Activated naive CD8-positive, alpha-beta T cell treated with anti-CD3 and anti-CD28 coated beads, Interleukin-2, amount 50 U/mL, for 24 hours (primary cell): ENCODE results near the gene DOCK4.

ENCODE experiments used
- ATAC-seq: fragments of 150-1000 bp; cut with Tn5 transposase; one replicate; pipeline ENCODE4 v1.10.0; 2021
- DNase-seq: peaks from one replicate; pipeline ENCODE4 v3.0.0; 2021
- H3K27ac Mint-ChIP-seq: one replicate; pipeline ENCODE4 v1.8.0; 2021; ENCODE audit warnings: mild to moderate bottlenecking, mixed read lengths
- H3K27me3 Mint-ChIP-seq: one replicate; pipeline ENCODE4 v1.8.0; 2021; ENCODE audit warnings: mixed read lengths
- H3K36me3 Mint-ChIP-seq: one replicate; pipeline ENCODE4 v1.8.0; 2021; ENCODE audit warnings: low read depth, mixed read lengths
- H3K4me1 Mint-ChIP-seq: one replicate; pipeline ENCODE4 v1.8.0; 2021; ENCODE audit warnings: mixed read lengths
- H3K4me3 Mint-ChIP-seq: one replicate; pipeline ENCODE4 v1.8.0; 2021; ENCODE audit warnings: mild to moderate bottlenecking, moderate library complexity, mixed read lengths
- H3K9me3 Mint-ChIP-seq: one replicate; pipeline ENCODE4 v1.8.0; 2021; ENCODE audit warnings: mixed read lengths

Gene DOCK4

DNA sequence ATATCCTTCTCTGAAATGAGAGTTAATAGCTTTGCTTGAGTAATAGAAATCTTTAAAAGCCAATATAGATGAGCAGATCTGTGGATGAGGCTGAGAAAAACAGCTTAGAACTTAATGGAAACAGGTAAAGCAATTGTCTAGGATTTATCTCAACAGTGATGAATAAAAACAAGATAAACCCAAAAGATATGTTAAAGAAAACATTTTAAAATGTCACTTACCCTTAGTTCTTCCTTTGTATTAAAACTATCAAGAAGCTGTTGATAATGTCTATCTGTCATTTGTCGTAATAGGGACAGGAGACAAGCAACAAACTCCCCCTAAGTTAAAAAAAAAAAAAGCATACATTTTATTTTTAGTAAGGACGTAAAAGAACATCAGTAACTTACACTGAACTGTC is 371.8 kb downstream of the DOCK4 start:
- no peak for ATAC-seq
- Mint-ChIP-seq H3K36me3 (no peaks in the 10 kb centered on the region), H3K27me3 (peaks cover 4% of the 10 kb centered on the region), H3K9me3 (no peaks in the 10 kb centered on the region), H3K4me3 (no peak overlapping the region), H3K27ac (no peak overlapping the region), H3K4me1 (no peaks in the 10 kb centered on the region)
- DNase-seq: no peak

- ATAC-seq: no peak
- H3K27me3 Mint-ChIP-seq: peaks cover 4% of the 10 kb centered on the region
- no peaks in the 10 kb centered on the region for H3K36me3 Mint-ChIP-seq
- no peak overlapping the region for H3K4me3 Mint-ChIP-seq
- no peaks in the 10 kb centered on the region for H3K4me1 Mint-ChIP-seq
- no peak for DNase-seq
- H3K27ac Mint-ChIP-seq: no peak overlapping the region
- no peaks in the 10 kb centered on the region for H3K9me3 Mint-ChIP-seq
Observed at GRCh38 chr7:111833466-111833865, 372.7 kb downstream of the DOCK4 start.

DNA sequence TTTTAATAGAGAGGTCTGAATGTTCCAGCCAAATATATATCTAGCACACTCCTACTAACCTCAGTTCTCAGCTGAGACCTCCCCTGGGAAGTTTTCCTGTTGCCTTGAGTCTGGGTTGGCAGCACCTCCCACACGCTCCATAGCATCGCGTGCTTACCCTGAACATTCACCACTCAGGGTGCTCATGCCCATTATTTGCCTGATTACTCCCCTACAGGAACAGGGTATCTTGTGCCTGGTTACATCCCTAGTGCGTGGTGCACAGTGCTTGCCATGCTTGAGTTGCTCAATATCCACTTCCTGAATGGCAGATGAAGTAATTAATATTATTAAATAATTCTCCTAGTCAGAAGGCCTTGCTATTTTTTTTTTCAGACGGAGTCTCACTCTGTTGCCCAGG is 374.0 kb downstream of the DOCK4 start:
- no peaks in the 10 kb centered on the region for H3K4me1 Mint-ChIP-seq
- no peak for ATAC-seq

GRCh38 chr7:111829221-111829620 is 377.0 kb downstream of the DOCK4 start:
- Mint-ChIP-seq H3K9me3 (no peaks in the 10 kb centered on the region), H3K4me1 (no peaks in the 10 kb centered on the region), H3K27ac (no peak overlapping the region), H3K4me3 (no peak overlapping the region), H3K36me3 (no peaks in the 10 kb centered on the region), H3K27me3 (peaks cover 3% of the 10 kb centered on the region)
- ATAC-seq: no peak
- no peak for DNase-seq

More for the DNA sequence above, 374.0 kb downstream of the DOCK4 start:
- DNase-seq: no peak
- Mint-ChIP-seq H3K36me3 (no peaks in the 10 kb centered on the region), H3K27ac (no peak overlapping the region), H3K9me3 (no peaks in the 10 kb centered on the region), H3K27me3 (peaks cover 4% of the 10 kb centered on the region), H3K4me3 (no peak overlapping the region)

DNA sequence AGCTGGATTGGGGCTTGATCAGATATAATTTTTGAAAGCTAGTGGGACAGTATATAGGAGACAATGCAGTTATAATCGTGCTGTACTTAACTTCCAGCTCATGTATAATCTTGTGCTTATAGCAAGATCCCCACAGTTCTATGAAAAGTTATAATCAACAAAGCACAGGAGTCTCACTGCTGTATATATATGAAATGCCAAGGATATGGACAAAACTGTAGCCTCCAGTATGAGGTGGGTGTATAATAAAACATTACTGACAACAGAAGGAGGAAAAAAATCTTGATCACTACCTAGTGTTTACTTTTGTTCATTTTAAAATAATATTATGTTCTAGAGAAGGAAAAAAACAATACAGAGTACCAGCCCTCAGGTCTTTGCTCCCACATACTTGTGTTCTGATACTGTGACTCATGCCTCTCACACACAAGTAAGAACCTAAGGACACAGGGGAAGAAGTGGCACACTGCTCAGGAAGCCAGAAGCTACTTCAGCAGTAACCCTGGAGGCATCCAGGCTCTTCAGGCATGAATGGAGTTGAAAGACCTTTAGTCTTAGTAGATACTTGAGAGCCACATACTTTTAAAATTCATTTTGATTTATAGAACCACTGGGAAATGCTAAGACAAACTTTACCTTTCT is 378.2 kb downstream of the DOCK4 start:
- Mint-ChIP-seq H3K4me1 (no peaks in the 10 kb centered on the region), H3K4me3 (no peak overlapping the region), H3K27ac (no peak overlapping the region), H3K36me3 (no peaks in the 10 kb centered on the region), H3K9me3 (no peaks in the 10 kb centered on the region), H3K27me3 (no peaks in the 10 kb centered on the region)
- ATAC-seq (no peak), DNase-seq (no peak)

DNA sequence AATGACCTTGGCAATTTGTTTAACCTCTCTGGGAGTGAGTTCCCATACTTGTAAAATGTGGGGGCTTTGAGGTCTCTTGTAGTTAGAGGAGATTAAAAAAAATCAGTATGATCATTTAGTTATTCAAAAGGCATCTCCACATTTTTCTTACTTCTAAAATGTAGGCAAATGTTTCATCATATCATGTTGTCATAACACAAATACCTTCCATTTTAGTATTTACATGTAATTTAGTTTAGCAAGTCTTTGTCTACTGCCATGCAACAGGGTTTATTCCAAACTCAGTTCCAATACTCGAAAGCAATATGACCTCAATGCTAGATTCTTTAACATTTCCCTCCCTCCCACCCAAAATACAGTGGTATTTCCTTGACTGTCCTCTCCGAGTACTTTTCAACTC is 381.2 kb downstream of the DOCK4 start:
- no peaks in the 10 kb centered on the region for H3K4me1 Mint-ChIP-seq
- H3K27me3 Mint-ChIP-seq: no peaks in the 10 kb centered on the region
- H3K27ac Mint-ChIP-seq: no peak overlapping the region
- H3K4me3 Mint-ChIP-seq: no peak overlapping the region
- no peaks in the 10 kb centered on the region for H3K36me3 Mint-ChIP-seq
- no peak for ATAC-seq
- no peak for DNase-seq
- H3K9me3 Mint-ChIP-seq: no peaks in the 10 kb centered on the region

- no peak overlapping the region for H3K27ac Mint-ChIP-seq
- H3K27me3 Mint-ChIP-seq: no peaks in the 10 kb centered on the region
- ATAC-seq (no peak), DNase-seq (no peak)
- H3K9me3 Mint-ChIP-seq: no peaks in the 10 kb centered on the region
- no peaks in the 10 kb centered on the region for H3K4me1 Mint-ChIP-seq
- no peaks in the 10 kb centered on the region for H3K36me3 Mint-ChIP-seq
- H3K4me3 Mint-ChIP-seq: no peak overlapping the region
Observed at GRCh38 chr7:111823826-111824225, 382.4 kb downstream of the DOCK4 start.

- Mint-ChIP-seq H3K4me3 (no peak overlapping the region), H3K9me3 (no peaks in the 10 kb centered on the region), H3K36me3 (no peaks in the 10 kb centered on the region), H3K27me3 (no peaks in the 10 kb centered on the region), H3K4me1 (no peaks in the 10 kb centered on the region), H3K27ac (no peak overlapping the region)
- ATAC-seq: no peak
- no peak for DNase-seq
Observed at GRCh38 chr7:111821046-111821445, 385.2 kb downstream of the DOCK4 start.

DNA sequence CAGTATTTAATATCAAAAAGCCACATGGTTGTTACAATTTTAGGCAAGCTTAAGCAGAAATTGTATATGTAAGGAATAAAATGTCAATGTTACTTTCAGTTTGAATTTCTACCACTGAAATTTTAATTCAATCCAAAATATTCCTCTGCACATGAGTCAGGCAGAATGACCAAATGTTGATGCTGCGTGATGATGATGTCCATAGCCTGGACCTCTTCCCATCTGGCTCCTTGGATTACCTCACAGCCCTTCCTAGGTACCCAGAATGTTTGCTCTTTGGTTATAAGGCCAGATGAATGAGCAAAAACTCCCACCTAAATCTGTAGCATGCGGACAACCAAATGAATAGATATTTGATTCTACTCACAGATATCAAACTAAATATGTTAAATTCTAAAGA is 385.6 kb downstream of the DOCK4 start:
- no peaks in the 10 kb centered on the region for H3K36me3 Mint-ChIP-seq
- no peaks in the 10 kb centered on the region for H3K9me3 Mint-ChIP-seq
- no peak overlapping the region for H3K4me3 Mint-ChIP-seq
- H3K4me1 Mint-ChIP-seq: no peaks in the 10 kb centered on the region
- ATAC-seq: no peak
- DNase-seq: no peak
- H3K27ac Mint-ChIP-seq: no peak overlapping the region
- H3K27me3 Mint-ChIP-seq: no peaks in the 10 kb centered on the region

GRCh38 chr7:111820121-111820520 is 386.1 kb downstream of the DOCK4 start:
- ATAC-seq: no peak
- H3K36me3 Mint-ChIP-seq: no peaks in the 10 kb centered on the region
- H3K9me3 Mint-ChIP-seq: no peaks in the 10 kb centered on the region
- H3K27ac Mint-ChIP-seq: no peak overlapping the region
- no peaks in the 10 kb centered on the region for H3K4me1 Mint-ChIP-seq
- DNase-seq: no peak
- no peak overlapping the region for H3K4me3 Mint-ChIP-seq
- H3K27me3 Mint-ChIP-seq: no peaks in the 10 kb centered on the region

DNA sequence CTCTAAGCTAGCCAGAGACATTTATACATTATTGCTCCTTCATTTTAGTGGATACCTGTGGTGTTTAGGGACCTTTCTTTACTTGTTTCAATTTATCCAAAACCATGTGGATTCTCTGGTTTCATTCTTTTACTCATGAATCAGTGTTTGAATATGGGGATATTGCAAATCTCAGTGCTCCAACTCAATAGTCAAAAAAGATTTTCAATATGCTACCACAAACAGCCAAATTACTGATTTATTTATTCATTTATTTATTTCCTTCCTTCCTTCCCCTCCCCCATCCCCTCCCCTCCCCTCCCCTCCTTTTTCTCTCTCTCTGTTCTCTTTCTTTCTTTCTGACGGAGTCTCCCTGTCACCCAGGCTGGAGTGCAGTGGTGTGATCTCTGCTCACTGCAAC is 390.8 kb downstream of the DOCK4 start:
- Mint-ChIP-seq H3K27me3 (no peaks in the 10 kb centered on the region), H3K36me3 (no peaks in the 10 kb centered on the region), H3K9me3 (no peaks in the 10 kb centered on the region), H3K4me3 (no peak overlapping the region), H3K4me1 (no peaks in the 10 kb centered on the region), H3K27ac (no peak overlapping the region)
- ATAC-seq: no peak
- DNase-seq: no peak

DNA sequence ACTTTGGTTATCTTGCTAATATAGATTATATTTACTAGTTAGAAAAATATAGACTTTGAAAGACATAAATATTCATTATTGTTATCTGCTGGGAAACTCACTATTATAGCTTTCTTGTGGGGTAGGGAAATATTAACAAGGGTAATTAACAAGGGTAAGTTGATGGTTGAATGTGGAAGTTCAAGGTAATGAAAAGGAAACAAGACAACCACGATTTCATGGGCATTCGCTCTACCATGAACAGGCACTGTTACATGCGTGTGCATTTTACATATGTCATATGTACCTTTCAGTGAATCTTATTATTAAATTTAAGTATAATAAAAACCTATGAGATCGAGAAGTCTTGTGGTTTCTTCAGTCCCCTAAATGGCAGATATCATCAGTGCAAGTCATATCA is 392.9 kb downstream of the DOCK4 start:
- H3K36me3 Mint-ChIP-seq: no peaks in the 10 kb centered on the region
- H3K9me3 Mint-ChIP-seq: no peaks in the 10 kb centered on the region
- ATAC-seq (no peak), DNase-seq (no peak)
- H3K4me3 Mint-ChIP-seq: no peak overlapping the region
- H3K4me1 Mint-ChIP-seq: no peaks in the 10 kb centered on the region
- H3K27ac Mint-ChIP-seq: no peak overlapping the region
- no peaks in the 10 kb centered on the region for H3K27me3 Mint-ChIP-seq

- Mint-ChIP-seq H3K27ac (no peak overlapping the region), H3K9me3 (peaks cover 13% of the 10 kb centered on the region), H3K4me1 (no peaks in the 10 kb centered on the region), H3K36me3 (peaks cover 2% of the 10 kb centered on the region), H3K27me3 (no peaks in the 10 kb centered on the region), H3K4me3 (no peak overlapping the region)
- DNase-seq (no peak), ATAC-seq (no peak)
Observed at GRCh38 chr7:111806232-111806631, 400.0 kb downstream of the DOCK4 start.

GRCh38 chr7:111803015-111803758 is 403.0 kb downstream of the DOCK4 start:
- H3K9me3 Mint-ChIP-seq: peaks cover 34% of the 10 kb centered on the region
- H3K4me3 Mint-ChIP-seq: no peak overlapping the region
- no peaks in the 10 kb centered on the region for H3K27me3 Mint-ChIP-seq
- H3K27ac Mint-ChIP-seq: no peak overlapping the region
- peaks cover 2% of the 10 kb centered on the region for H3K36me3 Mint-ChIP-seq
- DNase-seq: no peak
- no peaks in the 10 kb centered on the region for H3K4me1 Mint-ChIP-seq
- ATAC-seq: no peak

DNA sequence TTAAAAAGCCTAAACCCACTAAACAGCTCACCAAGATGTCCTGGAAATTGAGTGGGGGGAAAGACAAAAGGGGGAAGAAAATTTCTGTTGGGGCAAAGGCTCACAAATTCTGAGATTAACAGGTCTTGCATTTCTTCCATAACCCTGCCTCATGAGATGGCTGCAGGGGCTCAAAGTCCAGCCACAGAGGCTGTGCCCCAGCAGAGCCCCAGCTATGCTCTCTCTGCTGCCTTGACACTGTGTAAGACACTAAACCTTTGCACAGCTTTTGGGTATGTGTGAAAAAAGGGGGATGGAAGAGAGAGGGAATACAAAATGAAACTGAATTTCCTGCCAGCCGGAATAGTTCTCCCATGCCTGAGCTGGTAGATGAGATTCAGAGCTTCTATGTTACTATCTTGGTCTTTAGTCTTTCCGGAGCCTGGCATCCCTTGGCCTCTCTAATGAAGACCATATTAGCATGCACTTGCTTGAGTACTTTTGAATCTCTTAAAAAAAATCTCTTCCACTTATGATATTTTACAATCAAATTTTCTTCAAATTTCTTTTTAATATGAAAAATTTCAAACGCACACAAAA is 403.9 kb downstream of the DOCK4 start:
- Mint-ChIP-seq H3K27ac (no peak overlapping the region), H3K9me3 (peaks cover 39% of the 10 kb centered on the region), H3K27me3 (no peaks in the 10 kb centered on the region), H3K4me1 (no peaks in the 10 kb centered on the region), H3K4me3 (no peak overlapping the region), H3K36me3 (peaks cover 3% of the 10 kb centered on the region)
- DNase-seq: no peak
- ATAC-seq: no peak
